GM12878 (cell line): ENCODE results near the gene CXorf38.

Source experiments
- EZH2 ChIP-seq: IDR thresholded peaks from 2 replicates; pipeline ENCODE4 v1.6.1; 2012; ENCODE audit warnings: low read depth, mild to moderate bottlenecking, control low read depth, inconsistent platforms, low read length, borderline replicate concordance; ENCODE audit not compliant: control insufficient read depth
- FOXK2 ChIP-seq: fragments of 450-650 bp; IDR thresholded peaks from 2 replicates; pipeline ENCODE4 v1.6.1; 2017; ENCODE audit warnings: mild to moderate bottlenecking, moderate library complexity
- POLR2A ChIP-seq: IDR thresholded peaks from 2 replicates; pipeline ENCODE4 v1.6.1; 2011; ENCODE audit warnings: low read depth, mild to moderate bottlenecking, low read length
- RAD21 ChIP-seq: IDR thresholded peaks from 2 replicates; pipeline ENCODE4 v1.6.1; 2011; ENCODE audit warnings: mild to moderate bottlenecking, low read depth, low read length, moderate library complexity; ENCODE audit not compliant: insufficient read depth
- YY1 ChIP-seq: IDR thresholded peaks from 2 replicates; pipeline ENCODE4 v1.6.1; 2011; ENCODE audit warnings: low read depth, mild to moderate bottlenecking, low read length
- TF ChIP-seq, protein P1 (sequence below), 3 experiments: IDR thresholded peaks in 2 of 3; conservative IDR thresholded peaks in 1 of 3; 2 replicates each; pipeline ENCODE4 v1.5.1; 2011; ENCODE audit warnings: low read depth in 3 of 3, low read length in 3 of 3, mild to moderate bottlenecking in 3 of 3, control low read depth in 2 of 3, moderate library complexity in 2 of 3, inconsistent platforms in 1 of 3, mixed read lengths in 1 of 3; ENCODE audit not compliant: control insufficient read depth in 2 of 3, insufficient read depth in 1 of 3; ENCODE audit errors: extremely low read depth in 1 of 3
- TF ChIP-seq, protein P2 (sequence below): IDR thresholded peaks from 2 replicates; pipeline ENCODE4 v1.6.1; 2011; ENCODE audit warnings: low read depth, low read length, improper control_type of control experiment, borderline replicate concordance

DNA sequence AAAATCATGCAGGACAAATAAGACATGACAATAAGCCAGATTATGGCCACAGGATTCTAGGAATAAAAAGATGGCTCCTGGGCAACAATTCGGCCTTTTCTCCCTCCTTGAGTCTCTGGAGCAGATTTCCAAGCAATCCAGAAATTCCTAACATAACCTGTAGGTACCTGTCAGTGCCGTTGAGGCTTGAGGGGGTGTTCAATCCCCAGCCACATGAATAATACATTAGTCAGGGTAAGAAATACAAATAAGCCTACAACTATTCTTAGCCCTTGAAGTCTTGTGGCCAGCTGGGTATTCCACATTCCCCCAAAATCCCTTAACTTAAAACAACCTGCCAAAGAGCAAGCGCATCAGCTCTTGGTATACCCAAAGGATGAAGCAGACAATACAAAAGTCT, 9.7 kb downstream of the CXorf38 start:
- TF ChIP-seq, protein P1, sequence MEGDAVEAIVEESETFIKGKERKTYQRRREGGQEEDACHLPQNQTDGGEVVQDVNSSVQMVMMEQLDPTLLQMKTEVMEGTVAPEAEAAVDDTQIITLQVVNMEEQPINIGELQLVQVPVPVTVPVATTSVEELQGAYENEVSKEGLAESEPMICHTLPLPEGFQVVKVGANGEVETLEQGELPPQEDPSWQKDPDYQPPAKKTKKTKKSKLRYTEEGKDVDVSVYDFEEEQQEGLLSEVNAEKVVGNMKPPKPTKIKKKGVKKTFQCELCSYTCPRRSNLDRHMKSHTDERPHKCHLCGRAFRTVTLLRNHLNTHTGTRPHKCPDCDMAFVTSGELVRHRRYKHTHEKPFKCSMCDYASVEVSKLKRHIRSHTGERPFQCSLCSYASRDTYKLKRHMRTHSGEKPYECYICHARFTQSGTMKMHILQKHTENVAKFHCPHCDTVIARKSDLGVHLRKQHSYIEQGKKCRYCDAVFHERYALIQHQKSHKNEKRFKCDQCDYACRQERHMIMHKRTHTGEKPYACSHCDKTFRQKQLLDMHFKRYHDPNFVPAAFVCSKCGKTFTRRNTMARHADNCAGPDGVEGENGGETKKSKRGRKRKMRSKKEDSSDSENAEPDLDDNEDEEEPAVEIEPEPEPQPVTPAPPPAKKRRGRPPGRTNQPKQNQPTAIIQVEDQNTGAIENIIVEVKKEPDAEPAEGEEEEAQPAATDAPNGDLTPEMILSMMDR (IDR thresholded peaks at IDR 0.05 in 2 of 3, conservative IDR thresholded peaks at IDR 0.05 in 1 of 3; ENCODE audit: control insufficient read depth in 2 of 3, extremely low read depth in 1 of 3, insufficient read depth in 1 of 3, low read depth in 3 of 3, low read length in 3 of 3), result no peak
- no peak for TF ChIP-seq FOXK2
- no peak for TF ChIP-seq RAD21
- TF ChIP-seq EZH2, result no peak
- TF ChIP-seq POLR2A, result no peak
- TF ChIP-seq, protein P2, sequence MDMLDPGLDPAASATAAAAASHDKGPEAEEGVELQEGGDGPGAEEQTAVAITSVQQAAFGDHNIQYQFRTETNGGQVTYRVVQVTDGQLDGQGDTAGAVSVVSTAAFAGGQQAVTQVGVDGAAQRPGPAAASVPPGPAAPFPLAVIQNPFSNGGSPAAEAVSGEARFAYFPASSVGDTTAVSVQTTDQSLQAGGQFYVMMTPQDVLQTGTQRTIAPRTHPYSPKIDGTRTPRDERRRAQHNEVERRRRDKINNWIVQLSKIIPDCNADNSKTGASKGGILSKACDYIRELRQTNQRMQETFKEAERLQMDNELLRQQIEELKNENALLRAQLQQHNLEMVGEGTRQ, result no peak
- no peak for TF ChIP-seq YY1
